ENCODE data around the gene CACNA1B. TPM values are rescaled to one million over a fixed set of nuclear protein-coding genes. Genes with fewer than 3 reads are reported as not detected.

Gene CACNA1B
- total and polyA plus RNA-seq, 9 of the 15 experiments (the other 6 are each of a cell fraction or from before 2014, with no cell fraction given) = 0.01 to 0.04 TPM; not detected in 7

DNA sequence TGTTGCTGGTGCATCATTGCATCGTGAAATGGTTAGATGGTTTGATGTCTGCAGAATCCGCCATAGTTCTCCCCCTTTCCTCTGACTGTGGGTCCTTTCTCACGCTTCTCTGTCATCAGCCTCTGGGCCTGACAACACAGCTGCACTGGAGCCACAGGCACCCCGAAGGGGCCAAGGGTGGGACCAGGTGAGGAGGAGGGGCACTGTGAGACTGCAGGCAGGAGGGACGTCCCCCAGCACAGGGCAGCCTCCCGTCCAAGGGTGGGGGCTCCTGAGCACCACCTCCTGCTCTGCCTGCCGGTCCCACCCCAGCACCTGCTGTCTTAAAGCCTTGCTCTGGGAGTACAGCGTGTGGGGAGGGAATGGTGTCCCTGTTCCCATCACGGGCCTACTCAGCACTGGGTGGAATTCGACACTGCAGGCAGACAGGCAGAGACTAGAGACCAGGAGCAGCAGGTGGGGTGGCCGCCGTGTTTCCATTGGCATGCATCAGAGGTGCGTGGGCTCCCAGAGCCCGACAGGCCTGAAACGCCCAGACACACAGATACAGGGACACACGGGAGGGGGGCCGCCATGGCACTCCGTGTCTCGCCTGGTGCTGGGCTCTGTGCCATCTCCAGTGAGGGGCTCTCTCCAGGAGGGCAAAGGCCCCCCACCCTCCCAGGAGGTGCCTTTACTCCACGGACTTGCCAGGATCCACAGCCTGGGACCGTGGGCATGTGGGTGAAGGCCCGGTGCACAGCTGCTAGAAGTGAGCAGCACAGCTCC is 15.0 kb downstream of the CACNA1B start:
- peaks cover 9 to 31% of the 10 kb centered on the region in 2 experiments for H3K27me3 ChIP-seq (ENCODE audit: control insufficient read depth in 2 of 2, insufficient read depth in 2 of 2, low read length in 2 of 2)
- H3K27ac ChIP-seq (ENCODE audit: extremely low read depth, low read depth, low read length) = no peak overlapping the region
- H3K4me3 ChIP-seq = no peak overlapping the region
- ChIA-PET POLR2A (no interaction called here), CTCF (ENCODE audit: low intra/inter-chr PET ratio) (no interaction called here)
- BruUV-seq (replicated peaks) = no TSS peak
- under 1% methylated on average over 22 of the region's 22 CpGs for WGBS (ENCODE audit: insufficient coverage, low coverage, missing lambda C conversion rate)
- H4K20me1 ChIP-seq (replicated peaks; ENCODE audit: control insufficient read depth, insufficient read depth, low read length) = no peaks in the 10 kb centered on the region
- FAIRE-seq (no peak), DNase-seq (ENCODE audit: extremely low read depth in 1 of 4, low spot score in 3 of 4) (no peak), ATAC-seq (no peak)
- in situ Hi-C loops (cut with MboI) (no loop called here), intact Hi-C loops (cut with micrococcal nuclease) (no loop called here)
- no peak overlapping the region for H3K9ac ChIP-seq (ENCODE audit: insufficient read depth in 1 of 2, low read depth in 2 of 2, low read length in 2 of 2)
- no peaks in the 10 kb centered on the region for H3K79me2 ChIP-seq (ENCODE audit: control insufficient read depth, insufficient read depth, low read length)
- H3K4me2 ChIP-seq (ENCODE audit: insufficient read depth, low read length) = no peak overlapping the region
- H2AFZ ChIP-seq (ENCODE audit: low read depth, low read length) = no peak overlapping the region
- peaks cover 0 to 4% of the 10 kb centered on the region in 2 experiments; a peak in 1 of 5 replicates for H3K4me1 ChIP-seq (replicated peaks in 1 of 2; ENCODE audit: control insufficient read depth in 2 of 2, insufficient read depth in 2 of 2, low read length in 2 of 2)
- no peaks in the 10 kb centered on the region for H3K9me3 ChIP-seq (replicated peaks; ENCODE audit: control insufficient read depth, insufficient read depth, low read depth, low read length)
- H3K9me1 ChIP-seq (ENCODE audit: control insufficient read depth, insufficient read depth, low read length) = no peaks in the 10 kb centered on the region
- H3K36me3 ChIP-seq (ENCODE audit: control insufficient read depth, insufficient read depth, low read length) = no peaks in the 10 kb centered on the region
- no peak for TF ChIP-seq PHF8 (IDR thresholded peaks at IDR 0.05; ENCODE audit: borderline replicate concordance, low read length)
- TF ChIP-seq JUN (IDR thresholded peaks at IDR 0.05; ENCODE audit: borderline replicate concordance, low read depth, low read length) = no peak
- TF ChIP-seq JUN (CRISPR knock-in tag; IDR thresholded peaks at IDR 0.05; ENCODE audit: borderline replicate concordance) = no peak
- TF ChIP-seq, protein P1, sequence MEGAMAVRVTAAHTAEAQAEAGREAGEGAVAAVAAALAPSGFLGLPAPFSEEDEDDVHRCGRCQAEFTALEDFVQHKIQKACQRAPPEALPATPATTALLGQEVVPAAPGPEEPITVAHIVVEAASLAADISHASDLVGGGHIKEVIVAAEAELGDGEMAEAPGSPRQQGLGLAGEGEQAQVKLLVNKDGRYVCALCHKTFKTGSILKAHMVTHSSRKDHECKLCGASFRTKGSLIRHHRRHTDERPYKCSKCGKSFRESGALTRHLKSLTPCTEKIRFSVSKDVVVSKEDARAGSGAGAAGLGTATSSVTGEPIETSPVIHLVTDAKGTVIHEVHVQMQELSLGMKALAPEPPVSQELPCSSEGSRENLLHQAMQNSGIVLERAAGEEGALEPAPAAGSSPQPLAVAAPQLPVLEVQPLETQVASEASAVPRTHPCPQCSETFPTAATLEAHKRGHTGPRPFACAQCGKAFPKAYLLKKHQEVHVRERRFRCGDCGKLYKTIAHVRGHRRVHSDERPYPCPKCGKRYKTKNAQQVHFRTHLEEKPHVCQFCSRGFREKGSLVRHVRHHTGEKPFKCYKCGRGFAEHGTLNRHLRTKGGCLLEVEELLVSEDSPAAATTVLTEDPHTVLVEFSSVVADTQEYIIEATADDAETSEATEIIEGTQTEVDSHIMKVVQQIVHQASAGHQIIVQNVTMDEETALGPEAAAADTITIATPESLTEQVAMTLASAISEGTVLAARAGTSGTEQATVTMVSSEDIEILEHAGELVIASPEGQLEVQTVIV (CRISPR knock-in tag; IDR thresholded peaks at IDR 0.05; ENCODE audit: borderline replicate concordance) = no peak
- TF ChIP-seq YBX1 (IDR thresholded peaks at IDR 0.05) = no peak
- no peak for TF ChIP-seq ZNF778 (CRISPR knock-in tag; IDR thresholded peaks at IDR 0.05)
- no peak for TF ChIP-seq HMG20A (CRISPR knock-in tag; conservative IDR thresholded peaks at IDR 0.05)
- no peak for TF ChIP-seq TCFL5 (CRISPR knock-in tag; conservative IDR thresholded peaks at IDR 0.05)
- TF ChIP-seq SAFB2 (IDR thresholded peaks at IDR 0.05; ENCODE audit: borderline replicate concordance, low read depth, low read length, severe bottlenecking) = no peak
- no peak for TF ChIP-seq NFIC (IDR thresholded peaks at IDR 0.05)
- TF ChIP-seq RAD21 (CRISPR knock-in tag; conservative IDR thresholded peaks at IDR 0.05 in 1 of 2, IDR thresholded peaks at IDR 0.05 in 1 of 2) = no peak
- no peak for TF ChIP-seq MCM5 (IDR thresholded peaks at IDR 0.05; ENCODE audit: low read depth)
- TF ChIP-seq PTBP1 (IDR thresholded peaks at IDR 0.05; ENCODE audit: low read depth, low read length) = no peak
